ENCODE measurements around the gene UBE2E3.

UBE2E3 gene

DNA sequence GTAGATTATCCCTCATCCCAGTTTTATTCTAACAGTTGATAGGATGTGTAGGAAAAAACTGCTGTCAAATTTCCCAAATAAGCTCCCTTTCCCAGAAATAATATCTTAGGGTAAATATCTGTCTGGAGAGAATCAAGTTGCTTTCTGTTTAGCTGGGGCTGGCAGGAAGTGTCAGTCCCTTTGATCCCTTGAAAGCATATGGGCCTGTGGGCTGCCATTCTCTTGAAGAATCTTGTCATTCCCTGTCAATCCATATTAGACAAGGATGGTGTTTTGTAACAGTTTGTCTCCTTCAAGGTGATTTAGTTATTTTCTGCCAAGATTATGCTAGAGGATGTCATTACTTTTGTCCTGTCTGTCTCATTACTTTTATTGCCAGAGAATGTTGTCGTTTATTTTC lies 37.1 kb upstream of the UBE2E3 start:
- H3K27me3 ChIP-seq (ENCODE audit: insufficient read depth, low read length, poor library complexity): no peaks in the 10 kb centered on the region
- H3K27ac ChIP-seq (ENCODE audit: low read depth, low read length): no peak overlapping the region
- WGBS (ENCODE audit: extremely low coverage, insufficient coverage, low lambda C conversion rate): no CpG with 5 or more reads among the region's 1 CpG
- H2AK5ac ChIP-seq (ENCODE audit: low read length): no peak overlapping the region
- H3K56ac ChIP-seq (ENCODE audit: low read length): no peak overlapping the region
- no peak overlapping the region for H2BK120ac ChIP-seq (ENCODE audit: low read depth, low read length)
- H3K4me3 ChIP-seq (ENCODE audit: low read length): no peak overlapping the region
- no peak overlapping the region for H3K4ac ChIP-seq (ENCODE audit: low read depth, low read length)
- no peak overlapping the region for H2BK15ac ChIP-seq (replicated peaks; ENCODE audit: low read depth)
- H2BK5ac ChIP-seq (ENCODE audit: low read length): no peak overlapping the region
- no peak for DNase-seq
- H3K4me1 ChIP-seq (ENCODE audit: control insufficient read depth, low read depth, low read length): no peaks in the 10 kb centered on the region
- no peak overlapping the region for H3K9ac ChIP-seq (ENCODE audit: low read length)
- H3K23ac ChIP-seq (ENCODE audit: low read length): no peak overlapping the region
- no peak overlapping the region for H3K18ac ChIP-seq (ENCODE audit: low read length)
- H3K4me2 ChIP-seq (ENCODE audit: low read length): no peak overlapping the region
- H3K79me1 ChIP-seq (ENCODE audit: low read length): no peaks in the 10 kb centered on the region
- no peaks in the 10 kb centered on the region for H3K79me2 ChIP-seq (ENCODE audit: control insufficient read depth, insufficient read depth, low read length)
- no peaks in the 10 kb centered on the region for H3K36me3 ChIP-seq (ENCODE audit: control insufficient read depth, insufficient read depth, low read length)
- H4K5ac ChIP-seq (ENCODE audit: low read length): no peak overlapping the region
- H4K8ac ChIP-seq (ENCODE audit: low read depth, low read length): no peak overlapping the region

DNA sequence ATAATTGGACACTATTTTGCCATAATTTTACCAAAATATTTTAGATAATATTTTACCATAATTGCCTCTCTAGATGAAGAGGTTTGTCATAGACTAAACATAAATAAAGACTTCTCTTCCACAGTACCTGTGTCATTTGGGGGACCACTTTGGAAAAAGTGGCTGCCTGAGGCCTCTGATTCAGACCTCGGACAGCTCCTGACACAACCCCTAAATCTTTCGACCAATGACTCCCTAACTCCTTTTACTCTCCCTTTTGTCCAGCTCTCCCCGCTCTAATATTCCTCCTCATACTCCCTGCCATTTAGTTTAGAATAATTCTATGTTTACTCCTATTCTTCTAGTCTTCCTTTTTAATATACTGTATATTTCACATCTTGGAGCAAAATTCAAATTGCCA lies 36.0 kb upstream of the UBE2E3 start:
- no peak overlapping the region for H3K4ac ChIP-seq (ENCODE audit: low read depth, low read length)
- H3K9ac ChIP-seq (ENCODE audit: low read length): no peak overlapping the region
- no peak overlapping the region for H2BK5ac ChIP-seq (ENCODE audit: low read length)
- no peak overlapping the region for H2BK120ac ChIP-seq (ENCODE audit: low read depth, low read length)
- no peak overlapping the region for H2AK5ac ChIP-seq (ENCODE audit: low read length)
- no peak overlapping the region for H4K8ac ChIP-seq (ENCODE audit: low read depth, low read length)
- no peak overlapping the region for H3K23ac ChIP-seq (ENCODE audit: low read length)
- no peak overlapping the region for H3K4me2 ChIP-seq (ENCODE audit: low read length)
- no peaks in the 10 kb centered on the region for H3K79me2 ChIP-seq (ENCODE audit: control insufficient read depth, insufficient read depth, low read length)
- no peak overlapping the region for H3K27ac ChIP-seq (ENCODE audit: low read depth, low read length)
- no peak overlapping the region for H3K4me3 ChIP-seq (ENCODE audit: low read length)
- H3K36me3 ChIP-seq (ENCODE audit: control insufficient read depth, insufficient read depth, low read length): no peaks in the 10 kb centered on the region
- H3K18ac ChIP-seq (ENCODE audit: low read length): no peak overlapping the region
- H3K56ac ChIP-seq (ENCODE audit: low read length): no peak overlapping the region
- H3K79me1 ChIP-seq (ENCODE audit: low read length): no peaks in the 10 kb centered on the region
- H3K27me3 ChIP-seq (ENCODE audit: insufficient read depth, low read length, poor library complexity): no peaks in the 10 kb centered on the region
- WGBS (ENCODE audit: extremely low coverage, insufficient coverage, low lambda C conversion rate): no CpG with 5 or more reads among the region's 3 CpGs
- no peak overlapping the region for H4K5ac ChIP-seq (ENCODE audit: low read length)
- H3K4me1 ChIP-seq (ENCODE audit: control insufficient read depth, low read depth, low read length): no peaks in the 10 kb centered on the region
- no peak overlapping the region for H2BK15ac ChIP-seq (replicated peaks; ENCODE audit: low read depth)
- DNase-seq: no peak

DNA sequence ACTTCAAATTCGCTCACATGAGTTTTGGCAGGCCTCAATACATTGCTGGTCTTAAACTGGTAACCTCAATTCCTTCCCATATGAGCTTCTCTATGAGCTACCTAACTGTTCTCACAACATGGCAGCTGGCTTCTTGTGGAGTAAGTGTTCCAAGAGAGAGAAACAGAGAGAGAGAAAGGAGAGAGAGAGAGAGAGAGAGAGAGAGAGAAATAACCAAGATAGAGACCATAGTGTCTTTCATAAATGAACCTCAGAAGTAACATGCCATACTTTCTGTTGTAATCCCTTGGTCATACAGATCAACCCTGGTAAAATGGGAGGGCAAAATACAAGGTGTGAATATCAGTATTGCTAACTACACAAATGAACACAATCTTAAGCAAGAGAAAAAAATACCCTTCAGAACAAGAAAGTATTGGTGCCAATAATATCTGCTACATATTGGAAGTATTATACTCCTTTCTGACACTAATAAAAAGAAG lies 33.2 kb upstream of the UBE2E3 start:
- H2BK120ac ChIP-seq (ENCODE audit: low read depth, low read length): no peak overlapping the region
- H3K79me1 ChIP-seq (ENCODE audit: low read length): no peaks in the 10 kb centered on the region
- H3K27ac ChIP-seq (ENCODE audit: low read depth, low read length): no peak overlapping the region
- H3K9ac ChIP-seq (ENCODE audit: low read length): no peak overlapping the region
- no peak overlapping the region for H3K56ac ChIP-seq (ENCODE audit: low read length)
- H3K4me1 ChIP-seq (ENCODE audit: control insufficient read depth, low read depth, low read length): no peaks in the 10 kb centered on the region
- H2BK15ac ChIP-seq (replicated peaks; ENCODE audit: low read depth): no peak overlapping the region
- H3K18ac ChIP-seq (ENCODE audit: low read length): no peak overlapping the region
- no peaks in the 10 kb centered on the region for H3K79me2 ChIP-seq (ENCODE audit: control insufficient read depth, insufficient read depth, low read length)
- no peak overlapping the region for H2AK5ac ChIP-seq (ENCODE audit: low read length)
- no peak overlapping the region for H4K8ac ChIP-seq (ENCODE audit: low read depth, low read length)
- WGBS (ENCODE audit: extremely low coverage, insufficient coverage, low lambda C conversion rate): no CpG with 5 or more reads among the region's 1 CpG
- no peak overlapping the region for H4K5ac ChIP-seq (ENCODE audit: low read length)
- no peaks in the 10 kb centered on the region for H3K27me3 ChIP-seq (ENCODE audit: insufficient read depth, low read length, poor library complexity)
- H3K4ac ChIP-seq (ENCODE audit: low read depth, low read length): no peak overlapping the region
- no peak overlapping the region for H3K4me3 ChIP-seq (ENCODE audit: low read length)
- DNase-seq: no peak
- no peak overlapping the region for H2BK5ac ChIP-seq (ENCODE audit: low read length)
- H3K23ac ChIP-seq (ENCODE audit: low read length): no peak overlapping the region
- H3K4me2 ChIP-seq (ENCODE audit: low read length): no peak overlapping the region
- no peaks in the 10 kb centered on the region for H3K36me3 ChIP-seq (ENCODE audit: control insufficient read depth, insufficient read depth, low read length)

DNA sequence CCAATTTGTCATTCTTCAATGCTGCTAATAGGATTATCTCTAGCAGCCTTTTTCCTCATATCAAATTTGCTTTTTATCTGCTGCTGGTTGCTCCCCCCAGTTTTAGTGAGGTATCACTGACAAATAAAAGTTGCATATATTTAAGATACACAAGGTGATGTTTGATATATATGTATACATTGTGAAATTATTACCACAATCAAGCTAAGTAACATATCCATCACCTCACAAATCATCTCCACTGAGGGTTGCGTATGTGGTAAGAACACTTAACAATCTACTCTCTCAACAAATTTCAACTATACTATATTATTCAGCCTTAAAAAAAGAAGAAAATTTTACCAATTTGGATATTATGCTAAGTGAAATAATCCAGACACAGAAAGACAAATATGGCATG lies 30.5 kb upstream of the UBE2E3 start:
- Histone ChIP-seq H3K4ac (ENCODE audit: low read depth, low read length) (no peak overlapping the region), H3K27me3 (ENCODE audit: insufficient read depth, low read length, poor library complexity) (no peaks in the 10 kb centered on the region), H3K79me1 (ENCODE audit: low read length) (no peaks in the 10 kb centered on the region), H3K79me2 (ENCODE audit: control insufficient read depth, insufficient read depth, low read length) (no peaks in the 10 kb centered on the region), H3K4me2 (ENCODE audit: low read length) (no peak overlapping the region), H2BK15ac (replicated peaks; ENCODE audit: low read depth) (no peak overlapping the region), H2AK5ac (ENCODE audit: low read length) (no peak overlapping the region), H3K27ac (ENCODE audit: low read depth, low read length) (no peak overlapping the region), H3K23ac (ENCODE audit: low read length) (no peak overlapping the region), H3K56ac (ENCODE audit: low read length) (no peak overlapping the region), H4K5ac (ENCODE audit: low read length) (no peak overlapping the region), H3K4me1 (ENCODE audit: control insufficient read depth, low read depth, low read length) (no peaks in the 10 kb centered on the region), H3K36me3 (ENCODE audit: control insufficient read depth, insufficient read depth, low read length) (no peaks in the 10 kb centered on the region), H2BK5ac (ENCODE audit: low read length) (no peak overlapping the region), H4K8ac (ENCODE audit: low read depth, low read length) (no peak overlapping the region), H3K18ac (ENCODE audit: low read length) (no peak overlapping the region), H3K4me3 (ENCODE audit: low read length) (no peak overlapping the region), H2BK120ac (ENCODE audit: low read depth, low read length) (no peak overlapping the region), H3K9ac (ENCODE audit: low read length) (no peak overlapping the region)
- no peak for DNase-seq
- no CpG with 5 or more reads among the region's 1 CpG for WGBS (ENCODE audit: extremely low coverage, insufficient coverage, low lambda C conversion rate)

DNA sequence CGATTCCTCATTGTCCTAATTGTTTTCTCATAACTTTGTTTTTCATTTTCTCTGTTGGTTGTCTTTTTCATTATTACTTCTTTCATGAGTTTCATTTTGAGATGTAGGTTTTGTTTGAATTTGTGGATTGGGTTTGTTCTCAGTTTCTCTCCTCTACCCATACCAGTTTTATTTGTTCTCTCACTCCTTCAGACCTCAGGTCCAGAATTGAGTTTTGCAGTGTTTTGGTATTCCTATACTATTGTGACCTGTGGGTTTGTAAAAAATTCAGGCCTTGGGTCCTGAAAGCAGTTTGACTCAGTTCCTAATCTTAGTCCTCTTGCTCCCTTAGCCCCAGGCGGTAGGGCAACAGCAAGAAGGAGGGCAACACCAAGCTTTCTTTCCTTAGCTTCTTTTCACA lies 28.3 kb upstream of the UBE2E3 start:
- Histone ChIP-seq H2BK15ac (replicated peaks; ENCODE audit: low read depth) (no peak overlapping the region), H3K27me3 (ENCODE audit: insufficient read depth, low read length, poor library complexity) (no peaks in the 10 kb centered on the region), H3K56ac (ENCODE audit: low read length) (no peak overlapping the region), H3K18ac (ENCODE audit: low read length) (no peak overlapping the region), H4K5ac (ENCODE audit: low read length) (no peak overlapping the region), H2AK5ac (ENCODE audit: low read length) (no peak overlapping the region), H3K27ac (ENCODE audit: low read depth, low read length) (no peak overlapping the region), H3K79me2 (ENCODE audit: control insufficient read depth, insufficient read depth, low read length) (no peaks in the 10 kb centered on the region), H2BK5ac (ENCODE audit: low read length) (no peak overlapping the region), H3K23ac (ENCODE audit: low read length) (no peak overlapping the region), H3K4me3 (ENCODE audit: low read length) (no peak overlapping the region), H3K79me1 (ENCODE audit: low read length) (no peaks in the 10 kb centered on the region), H3K4ac (ENCODE audit: low read depth, low read length) (no peak overlapping the region), H3K4me1 (ENCODE audit: control insufficient read depth, low read depth, low read length) (no peaks in the 10 kb centered on the region), H3K36me3 (ENCODE audit: control insufficient read depth, insufficient read depth, low read length) (no peaks in the 10 kb centered on the region), H3K4me2 (ENCODE audit: low read length) (no peak overlapping the region), H3K9ac (ENCODE audit: low read length) (no peak overlapping the region), H4K8ac (ENCODE audit: low read depth, low read length) (no peak overlapping the region), H2BK120ac (ENCODE audit: low read depth, low read length) (no peak overlapping the region)
- DNase-seq: no peak
- WGBS (ENCODE audit: extremely low coverage, insufficient coverage, low lambda C conversion rate): no CpG with 5 or more reads among the region's 2 CpGs

DNA sequence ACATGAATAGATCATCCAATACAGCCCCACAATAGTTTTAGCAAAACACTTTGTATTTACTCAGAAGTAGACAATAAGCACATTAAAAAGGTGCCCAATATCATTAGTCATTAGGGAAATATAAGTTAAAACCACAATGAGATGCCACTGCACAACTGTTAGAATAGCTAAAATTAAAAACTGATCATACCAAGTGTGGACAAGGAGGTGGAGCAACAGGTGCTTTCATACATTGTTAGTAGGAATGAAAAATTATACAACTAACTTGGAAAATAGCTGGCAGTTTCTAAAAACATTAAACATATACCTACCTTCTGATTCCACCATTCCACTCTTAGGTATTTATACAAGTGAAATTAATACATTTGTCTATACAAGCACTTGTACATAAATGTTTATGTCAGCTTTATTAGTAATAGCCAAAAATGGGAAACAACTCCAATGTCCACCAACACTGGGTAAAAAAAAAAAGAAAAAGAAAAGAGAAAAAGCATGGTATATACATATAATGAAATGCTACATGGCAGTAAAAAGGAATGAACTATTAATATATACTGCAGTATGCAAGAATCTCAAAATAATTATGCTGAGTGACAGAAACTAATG lies 27.6 kb upstream of the UBE2E3 start:
- H3K18ac ChIP-seq (ENCODE audit: low read length): no peak overlapping the region
- H3K4me1 ChIP-seq (ENCODE audit: control insufficient read depth, low read depth, low read length): no peaks in the 10 kb centered on the region
- no peaks in the 10 kb centered on the region for H3K27me3 ChIP-seq (ENCODE audit: insufficient read depth, low read length, poor library complexity)
- H3K36me3 ChIP-seq (ENCODE audit: control insufficient read depth, insufficient read depth, low read length): no peaks in the 10 kb centered on the region
- no peak overlapping the region for H3K23ac ChIP-seq (ENCODE audit: low read length)
- H3K79me2 ChIP-seq (ENCODE audit: control insufficient read depth, insufficient read depth, low read length): no peaks in the 10 kb centered on the region
- no peak overlapping the region for H3K56ac ChIP-seq (ENCODE audit: low read length)
- H4K5ac ChIP-seq (ENCODE audit: low read length): no peak overlapping the region
- DNase-seq: no peak
- H3K4me2 ChIP-seq (ENCODE audit: low read length): no peak overlapping the region
- no peak overlapping the region for H3K9ac ChIP-seq (ENCODE audit: low read length)
- no peak overlapping the region for H2BK120ac ChIP-seq (ENCODE audit: low read depth, low read length)
- no peak overlapping the region for H3K27ac ChIP-seq (ENCODE audit: low read depth, low read length)
- H2BK15ac ChIP-seq (replicated peaks; ENCODE audit: low read depth): no peak overlapping the region
- no peak overlapping the region for H3K4me3 ChIP-seq (ENCODE audit: low read length)
- no peak overlapping the region for H3K4ac ChIP-seq (ENCODE audit: low read depth, low read length)
- no peak overlapping the region for H4K8ac ChIP-seq (ENCODE audit: low read depth, low read length)
- H2BK5ac ChIP-seq (ENCODE audit: low read length): no peak overlapping the region
- no peaks in the 10 kb centered on the region for H3K79me1 ChIP-seq (ENCODE audit: low read length)
- H2AK5ac ChIP-seq (ENCODE audit: low read length): no peak overlapping the region
